Fibroblast of mammary gland (primary cell): ENCODE measurements around the gene ELF1.

Experiments
- DNase-seq: peaks from one replicate; pipeline ENCODE4 v3.0.0-alpha.2; 2010; ENCODE audit warnings: low read depth
- H3K4me3 ChIP-seq: 2 replicates; pipeline ENCODE4 v1.5.1; 2011; ENCODE audit warnings: low read depth, mild to moderate bottlenecking, low read length, moderate library complexity; ENCODE audit not compliant: control insufficient read depth
- TF ChIP-seq, protein P1 (sequence below): conservative IDR thresholded peaks from 2 replicates; pipeline ENCODE4 v1.5.1; 2011; ENCODE audit warnings: low read depth, low read length, inconsistent platforms; ENCODE audit not compliant: control insufficient read depth, insufficient read depth

ELF1 gene

DNA sequence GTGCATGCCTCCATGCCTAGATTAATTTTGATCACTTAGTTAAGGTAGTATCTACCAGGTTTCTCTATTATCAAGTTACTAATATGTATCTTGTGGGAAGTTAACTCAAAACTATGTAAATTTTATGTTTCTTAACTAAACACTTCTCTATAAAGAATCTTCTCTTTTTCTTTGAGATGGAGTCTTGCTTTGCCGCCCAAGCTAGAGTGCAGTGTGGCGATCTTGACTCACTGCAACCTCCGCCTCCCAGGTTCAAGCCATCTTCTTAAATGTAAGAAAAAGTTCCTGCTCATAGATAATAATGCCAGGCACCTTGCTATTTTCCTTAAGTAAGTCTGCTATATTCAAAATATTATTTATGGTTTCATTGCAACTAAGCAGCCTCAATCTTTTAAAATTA lies 58.4 kb downstream of the ELF1 start:
- no peak for DNase-seq
- TF ChIP-seq, protein P1, sequence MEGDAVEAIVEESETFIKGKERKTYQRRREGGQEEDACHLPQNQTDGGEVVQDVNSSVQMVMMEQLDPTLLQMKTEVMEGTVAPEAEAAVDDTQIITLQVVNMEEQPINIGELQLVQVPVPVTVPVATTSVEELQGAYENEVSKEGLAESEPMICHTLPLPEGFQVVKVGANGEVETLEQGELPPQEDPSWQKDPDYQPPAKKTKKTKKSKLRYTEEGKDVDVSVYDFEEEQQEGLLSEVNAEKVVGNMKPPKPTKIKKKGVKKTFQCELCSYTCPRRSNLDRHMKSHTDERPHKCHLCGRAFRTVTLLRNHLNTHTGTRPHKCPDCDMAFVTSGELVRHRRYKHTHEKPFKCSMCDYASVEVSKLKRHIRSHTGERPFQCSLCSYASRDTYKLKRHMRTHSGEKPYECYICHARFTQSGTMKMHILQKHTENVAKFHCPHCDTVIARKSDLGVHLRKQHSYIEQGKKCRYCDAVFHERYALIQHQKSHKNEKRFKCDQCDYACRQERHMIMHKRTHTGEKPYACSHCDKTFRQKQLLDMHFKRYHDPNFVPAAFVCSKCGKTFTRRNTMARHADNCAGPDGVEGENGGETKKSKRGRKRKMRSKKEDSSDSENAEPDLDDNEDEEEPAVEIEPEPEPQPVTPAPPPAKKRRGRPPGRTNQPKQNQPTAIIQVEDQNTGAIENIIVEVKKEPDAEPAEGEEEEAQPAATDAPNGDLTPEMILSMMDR: no peak
- no peak overlapping the region for H3K4me3 ChIP-seq

DNA sequence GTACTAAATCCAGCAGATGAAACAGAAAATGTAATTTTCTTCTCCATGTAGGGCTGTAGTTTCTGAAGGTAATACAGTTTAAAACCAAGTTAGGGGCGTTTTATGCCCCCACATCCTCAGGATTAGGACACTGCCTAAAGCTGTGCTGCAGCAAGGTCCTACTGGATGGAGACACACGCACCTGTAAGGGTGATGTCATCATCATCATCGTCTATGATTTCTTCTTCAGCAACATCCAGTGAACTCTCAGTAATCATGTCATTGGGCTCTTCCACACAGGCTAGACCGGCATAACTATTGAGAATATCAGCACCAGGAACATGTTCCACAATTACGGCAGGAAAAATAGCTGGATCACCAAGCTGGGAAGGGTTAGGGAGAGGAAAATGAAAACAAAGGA lies 60.5 kb downstream of the ELF1 start:
- no peak for DNase-seq
- TF ChIP-seq, protein P1: no peak
- H3K4me3 ChIP-seq: no peak overlapping the region

DNA sequence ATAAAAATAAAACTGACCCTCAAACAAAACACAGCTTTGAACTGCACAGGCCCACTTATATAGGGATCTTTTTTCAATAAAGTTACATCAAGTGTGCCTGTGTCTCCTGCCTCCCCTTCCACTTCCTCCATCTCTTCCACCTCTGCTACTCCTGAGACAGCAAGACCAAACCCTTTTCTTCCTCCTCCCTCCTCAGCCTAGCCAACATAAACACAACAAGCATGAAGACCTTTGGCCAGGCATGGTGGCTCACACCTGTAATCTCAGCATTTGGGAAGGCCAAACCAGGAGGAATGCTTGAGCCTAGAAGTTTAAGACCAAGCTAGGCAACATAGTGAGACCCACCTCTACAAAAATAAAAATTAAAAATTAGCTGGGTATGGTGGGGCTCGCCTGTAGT lies 72.6 kb downstream of the ELF1 start:
- TF ChIP-seq, protein P1: no peak
- no peak for DNase-seq
- no peak overlapping the region for H3K4me3 ChIP-seq

DNA sequence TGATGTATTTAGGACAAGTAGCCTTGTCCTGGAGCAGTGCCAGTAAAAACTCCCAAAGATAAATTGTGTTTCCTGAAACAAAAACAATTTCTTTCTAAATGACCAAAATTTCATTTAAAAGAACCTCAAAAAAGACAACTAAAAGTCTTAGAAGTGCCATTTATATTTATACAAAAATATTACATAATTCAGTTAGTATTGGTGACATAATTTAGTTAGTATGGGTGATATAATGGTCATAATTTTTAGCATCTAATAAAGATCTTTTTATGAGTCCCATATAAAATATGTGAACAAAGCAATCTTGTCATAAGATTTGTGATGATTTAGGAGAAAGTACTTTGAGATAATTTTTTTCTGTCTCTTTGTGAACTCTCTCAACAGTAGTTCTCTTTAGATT lies 76.0 kb downstream of the ELF1 start:
- TF ChIP-seq, protein P1: no peak
- no peak overlapping the region for H3K4me3 ChIP-seq
- DNase-seq: no peak

GRCh38 chr13:40941581-40941980 lies 77.5 kb downstream of the ELF1 start:
- no peak overlapping the region for H3K4me3 ChIP-seq
- TF ChIP-seq, protein P1: no peak
- no peak for DNase-seq

DNA sequence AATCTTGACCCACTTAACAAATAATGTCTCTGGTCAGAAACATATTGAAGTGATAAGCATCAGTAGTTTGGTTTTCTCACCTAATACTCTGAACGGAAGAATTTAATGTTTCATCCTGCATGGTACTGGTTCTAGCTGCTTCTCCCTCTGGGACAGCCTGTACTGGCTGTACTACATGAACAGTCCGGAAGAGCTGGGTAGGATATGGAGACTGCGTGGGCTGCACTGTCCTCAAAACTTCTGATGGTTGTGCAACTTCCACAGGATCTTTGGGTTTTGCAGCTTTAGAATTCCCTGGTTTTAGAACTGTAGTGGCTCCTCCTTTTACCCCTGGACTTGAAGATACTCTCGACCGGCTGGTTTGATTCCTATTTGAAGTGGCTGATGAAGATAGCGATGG lies 78.3 kb downstream of the ELF1 start:
- DNase-seq: peak; percentile 84
- no peak overlapping the region for H3K4me3 ChIP-seq
- TF ChIP-seq, protein P1: no peak
